Fibroblast of lung (primary cell): ENCODE measurements around the gene SAT2.

Source experiments
- EZH2 ChIP-seq: IDR thresholded peaks from 2 replicates; pipeline ENCODE4 v1.5.1; 2012; ENCODE audit warnings: low read length, control low read depth, mild to moderate bottlenecking; ENCODE audit errors: missing control alignments
- TF ChIP-seq, protein P1 (sequence below), 2 donors: IDR thresholded peaks in 1 of 2; conservative IDR thresholded peaks in 1 of 2; 1 replicate in 1 of 2; 2 replicates in 1 of 2; pipeline ENCODE4 v1.5.1; 2011 to 2012; ENCODE audit warnings: low read length in 2 of 2, control low read depth in 1 of 2, inconsistent platforms in 1 of 2, low read depth in 1 of 2, mild to moderate bottlenecking in 1 of 2

GRCh38 chr17:7589891-7590691 lies 37.5 kb downstream of the SAT2 start, which contains the start of gene SOX15:
- TF ChIP-seq, protein P1, sequence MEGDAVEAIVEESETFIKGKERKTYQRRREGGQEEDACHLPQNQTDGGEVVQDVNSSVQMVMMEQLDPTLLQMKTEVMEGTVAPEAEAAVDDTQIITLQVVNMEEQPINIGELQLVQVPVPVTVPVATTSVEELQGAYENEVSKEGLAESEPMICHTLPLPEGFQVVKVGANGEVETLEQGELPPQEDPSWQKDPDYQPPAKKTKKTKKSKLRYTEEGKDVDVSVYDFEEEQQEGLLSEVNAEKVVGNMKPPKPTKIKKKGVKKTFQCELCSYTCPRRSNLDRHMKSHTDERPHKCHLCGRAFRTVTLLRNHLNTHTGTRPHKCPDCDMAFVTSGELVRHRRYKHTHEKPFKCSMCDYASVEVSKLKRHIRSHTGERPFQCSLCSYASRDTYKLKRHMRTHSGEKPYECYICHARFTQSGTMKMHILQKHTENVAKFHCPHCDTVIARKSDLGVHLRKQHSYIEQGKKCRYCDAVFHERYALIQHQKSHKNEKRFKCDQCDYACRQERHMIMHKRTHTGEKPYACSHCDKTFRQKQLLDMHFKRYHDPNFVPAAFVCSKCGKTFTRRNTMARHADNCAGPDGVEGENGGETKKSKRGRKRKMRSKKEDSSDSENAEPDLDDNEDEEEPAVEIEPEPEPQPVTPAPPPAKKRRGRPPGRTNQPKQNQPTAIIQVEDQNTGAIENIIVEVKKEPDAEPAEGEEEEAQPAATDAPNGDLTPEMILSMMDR (conservative IDR thresholded peaks at IDR 0.05 in 1 of 2, IDR thresholded peaks at IDR 0.05 in 1 of 2; ENCODE audit: low read depth in 1 of 2, low read length in 2 of 2): no peak
- no peak for TF ChIP-seq EZH2
